H7 (cell line): Measurements from ENCODE around the gene SERPING1. TPM values are rescaled to one million over a fixed set of nuclear protein-coding genes. Genes with fewer than 3 reads are reported as not detected.

Experiments
- total RNA-seq: library from RNA; depleted of rRNA; stranded (reverse); fragments of >200 nt; shearing (Covaris generic); gene quantifications from 2 replicates; pipeline ENCODE4 v1.2.3, GENCODE V29; 2014; rRNA removed

The SERPING1 gene
- total RNA-seq, 1 experiment from 2014 or later = 30.3 TPM

Other genes starting within 250 kb of the SERPING1 start
- not detected in 2 replicates for gene PRG3, start 216.5 kb upstream of the SERPING1 start, total RNA-seq
- gene PRG2, start 207.0 kb upstream of the SERPING1 start, total RNA-seq = not detected in 2 replicates
- gene SLC43A3, start 170.6 kb upstream of the SERPING1 start, total RNA-seq = 9.7 and 16.4 TPM in 2 replicates
- gene RTN4RL2, start 137.2 kb upstream of the SERPING1 start, total RNA-seq = 3.1 and 3.4 TPM in 2 replicates
- 30.7 and 33.1 TPM in 2 replicates for gene SLC43A1, start 82.0 kb upstream of the SERPING1 start, total RNA-seq
- gene TIMM10, start 66.9 kb upstream of the SERPING1 start, total RNA-seq = 58.6 and 73.3 TPM in 2 replicates
- not detected in 2 replicates for gene SMTNL1, start 60.1 kb upstream of the SERPING1 start, total RNA-seq
- gene UBE2L6, start 30.0 kb upstream of the SERPING1 start, total RNA-seq = 9.5 and 17.6 TPM in 2 replicates
- gene YPEL4, start 52.2 kb downstream of the SERPING1 start, total RNA-seq = not detected in 2 replicates
- 26.4 and 33.4 TPM in 2 replicates for gene CLP1, start 60.1 kb downstream of the SERPING1 start, total RNA-seq
- gene ZDHHC5, start 70.4 kb downstream of the SERPING1 start, total RNA-seq = 26.7 and 28.6 TPM in 2 replicates
- gene MED19, start 114.5 kb downstream of the SERPING1 start, total RNA-seq = 17.9 and 19.1 TPM in 2 replicates
- 75.3 and 93.9 TPM in 2 replicates for gene TMX2, start 114.9 kb downstream of the SERPING1 start, total RNA-seq
- gene SELENOH, start 143.8 kb downstream of the SERPING1 start, total RNA-seq = 200 and 246 TPM in 2 replicates
- gene BTBD18, start 154.1 kb downstream of the SERPING1 start, total RNA-seq = not detected in 2 replicates
- gene CTNND1, start 164.1 kb downstream of the SERPING1 start, total RNA-seq = 108 and 118 TPM in 2 replicates